ENCODE measurements around the gene PIGB.
"Not testable (repeated sequence)": the region's sequence is repeated elsewhere in the genome, so short reads cannot be mapped to it uniquely, and the experiment has no call there.

Gene PIGB

GRCh38 chr15:55302801-55303200 is 16.2 kb upstream of the PIGB start:
- not testable (repeated sequence) for DNase-seq (ENCODE audit: low spot score)

DNA sequence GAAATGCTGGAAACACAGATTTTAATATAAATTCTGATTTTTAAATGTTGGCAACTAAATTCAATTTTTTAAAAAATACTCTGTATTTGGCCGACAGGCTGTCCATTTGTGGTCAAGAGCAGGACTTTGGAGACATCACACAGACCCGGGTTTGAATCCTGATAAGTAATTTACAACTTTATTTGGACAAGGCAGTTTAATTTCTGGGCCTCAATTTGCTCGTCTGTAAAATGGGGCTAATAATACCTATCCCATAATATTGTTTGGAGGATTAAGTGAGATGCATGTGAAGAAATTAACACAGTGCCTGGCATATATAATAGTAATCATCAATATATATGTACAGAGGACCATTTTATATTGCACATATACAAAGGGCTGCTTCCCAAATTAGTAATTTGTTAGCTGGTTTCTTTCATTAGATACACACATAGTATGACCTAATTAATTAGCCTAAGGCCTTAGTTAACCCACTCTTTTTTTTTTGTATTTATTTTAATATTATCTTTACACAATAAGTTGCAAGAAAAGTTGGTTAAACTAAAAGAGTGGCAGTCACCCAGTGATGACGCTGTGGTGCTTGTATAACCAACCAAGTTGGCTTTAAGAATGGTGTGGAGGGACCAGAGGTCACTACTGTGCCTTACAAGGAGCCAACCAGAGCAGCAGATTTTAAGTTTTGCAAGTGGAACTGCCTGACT is 665 bp downstream of the PIGB start:
- peak; percentile 67 for DNase-seq (ENCODE audit: low spot score)

- DNase-seq (ENCODE audit: low spot score): no peak
Measured at GRCh38 chr15:55320238-55320550, 1.2 kb downstream of the PIGB start.

GRCh38 chr15:55320963-55321362 is 1.9 kb downstream of the PIGB start:
- DNase-seq (ENCODE audit: low spot score): no peak

GRCh38 chr15:55322467-55322866 is 3.4 kb downstream of the PIGB start:
- DNase-seq (ENCODE audit: low spot score): no peak

DNA sequence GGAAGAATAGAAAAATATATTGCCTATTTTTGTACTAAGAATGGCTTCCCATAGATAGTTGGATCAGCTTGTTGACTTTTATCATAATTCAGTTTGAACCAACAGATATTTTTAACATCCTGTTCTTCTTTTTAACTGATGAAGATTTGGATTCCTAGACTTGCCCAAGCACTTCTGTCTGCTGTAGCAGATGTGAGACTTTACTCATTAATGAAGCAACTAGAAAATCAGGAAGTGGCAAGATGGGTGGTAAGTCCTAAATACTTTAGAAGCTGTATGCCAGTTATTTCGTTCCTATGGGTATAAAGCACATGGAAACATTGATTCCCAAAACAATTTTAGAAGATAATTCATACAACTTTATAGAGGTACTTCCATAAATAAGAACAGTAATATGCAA is 8.4 kb downstream of the PIGB start:
- DNase-seq (ENCODE audit: low spot score): no peak

- no peak for DNase-seq (ENCODE audit: low spot score)
Measured at GRCh38 chr15:55334371-55334770, 15.3 kb downstream of the PIGB start.

DNA sequence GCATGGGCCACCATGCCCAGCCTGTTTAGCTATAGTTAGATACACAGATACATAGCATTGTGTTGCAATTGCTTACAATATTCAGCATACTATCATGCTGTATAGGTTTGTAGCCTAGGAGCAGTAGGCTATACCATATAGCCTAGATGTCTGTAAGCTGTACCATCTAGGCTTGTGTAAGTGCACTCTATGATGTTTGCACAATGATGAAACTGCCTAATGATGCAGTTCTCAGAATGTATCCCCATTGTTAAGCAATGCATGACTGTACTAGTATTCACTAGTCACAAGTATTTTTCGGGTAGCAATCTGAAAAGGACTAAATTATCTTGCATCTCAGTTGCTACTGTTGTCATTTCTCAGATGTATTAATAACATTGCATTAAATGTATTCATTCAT is 16.0 kb downstream of the PIGB start:
- no peak for DNase-seq (ENCODE audit: low spot score)

GRCh38 chr15:55337160-55337559 is 18.1 kb downstream of the PIGB start:
- DNase-seq (ENCODE audit: low spot score): no peak

DNA sequence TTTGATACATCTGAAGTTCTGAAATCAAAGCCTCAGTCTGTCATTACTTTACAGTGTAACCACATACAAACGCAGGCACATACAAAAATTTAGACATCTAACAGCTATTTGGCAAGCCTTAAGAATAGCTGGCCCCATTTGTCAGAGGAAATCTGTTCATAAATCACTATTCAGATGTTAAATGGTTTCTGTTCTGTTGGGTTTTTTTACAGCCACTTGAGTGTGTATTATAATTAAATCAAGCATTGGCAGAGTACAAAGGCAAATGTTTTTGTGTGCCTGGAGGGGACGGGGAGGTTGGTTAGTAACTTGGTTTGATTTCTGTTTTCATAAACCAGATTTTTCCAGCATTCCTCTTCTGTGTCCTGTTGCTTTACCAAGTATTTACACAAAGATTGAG is 24.1 kb downstream of the PIGB start:
- DNase-seq (ENCODE audit: low spot score): no peak

DNA sequence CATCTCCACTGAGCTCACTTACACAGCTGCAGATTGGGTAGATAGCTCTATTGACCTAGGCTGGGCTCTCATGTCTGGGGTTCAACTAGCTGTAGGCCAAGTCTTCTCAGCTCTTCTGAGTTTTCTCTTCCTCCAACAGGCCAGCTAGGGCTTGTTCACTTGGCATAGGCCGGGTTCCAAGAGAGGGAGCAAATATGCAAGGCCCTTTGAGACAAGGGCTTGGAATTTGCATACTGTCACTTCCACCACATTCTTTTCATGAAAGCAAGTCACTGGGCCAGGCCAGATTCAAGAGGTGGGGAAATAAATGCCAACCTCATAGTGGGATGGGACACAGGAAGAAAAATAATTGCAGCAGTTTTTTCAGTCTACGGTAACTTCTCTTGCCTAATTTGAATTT is 25.2 kb downstream of the PIGB start:
- no peak for DNase-seq (ENCODE audit: low spot score)

DNA sequence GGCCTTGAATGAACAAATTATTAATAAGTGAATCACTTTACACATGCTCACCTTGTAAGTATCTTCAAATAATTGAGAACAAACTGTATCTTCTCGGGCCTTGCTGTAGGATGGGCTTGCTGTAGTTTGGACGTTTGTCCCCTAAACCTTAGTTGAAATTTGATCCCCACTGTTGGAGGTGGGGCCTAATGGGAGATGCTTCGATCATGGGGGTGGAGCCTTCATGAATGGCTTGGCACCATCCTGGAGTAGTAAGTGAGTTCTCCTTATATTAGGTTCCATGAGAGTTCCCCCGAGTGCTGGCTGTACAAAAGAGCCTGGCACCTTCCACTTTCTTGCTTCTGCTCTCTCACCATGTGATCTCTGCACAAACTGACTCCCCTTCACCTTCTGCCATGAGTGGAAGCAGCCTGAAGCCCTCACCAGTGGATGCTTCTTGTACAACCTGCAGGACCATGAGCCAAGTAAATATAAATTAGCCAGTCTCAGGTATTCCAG is 29.3 kb downstream of the PIGB start:
- no peak for DNase-seq (ENCODE audit: low spot score)

DNA sequence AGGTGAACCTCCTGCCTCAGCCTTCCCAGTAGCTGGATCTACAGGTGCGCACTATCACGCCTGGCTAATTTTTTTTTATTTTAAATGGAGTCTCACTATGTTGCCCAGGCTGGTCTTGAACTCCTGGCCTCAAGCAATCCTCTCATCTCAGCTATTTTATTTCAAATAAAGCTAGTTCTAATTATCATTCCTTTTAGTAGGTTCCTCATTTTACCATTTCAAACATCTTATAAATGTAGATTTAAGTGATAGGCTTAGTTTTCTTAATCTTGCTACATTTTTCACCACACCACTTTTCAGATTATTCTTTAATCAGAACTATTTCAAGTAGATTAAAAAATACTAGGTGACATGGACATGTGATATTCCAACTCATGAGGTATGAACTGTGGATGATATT is 30.3 kb downstream of the PIGB start:
- DNase-seq (ENCODE audit: low spot score): no peak

DNA sequence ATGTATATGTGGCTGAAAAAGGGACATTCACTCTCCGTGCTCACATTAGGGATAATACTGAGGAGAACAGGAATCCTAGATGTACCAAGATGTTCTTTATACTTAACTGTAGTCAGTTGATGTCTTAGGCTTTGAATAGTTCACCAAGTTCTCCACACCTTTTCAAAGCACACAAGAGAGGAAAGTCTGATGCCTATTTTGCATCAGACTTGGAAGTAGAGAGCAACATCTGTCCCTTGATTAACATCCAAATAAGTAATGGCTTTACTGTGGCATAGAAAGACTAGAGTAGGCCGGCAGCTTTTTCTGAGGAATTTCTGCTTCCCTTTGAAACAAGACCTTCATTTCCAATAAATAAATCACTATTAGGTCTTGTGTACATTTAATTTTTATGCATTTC is 34.0 kb downstream of the PIGB start:
- DNase-seq (ENCODE audit: low spot score): no peak

DNA sequence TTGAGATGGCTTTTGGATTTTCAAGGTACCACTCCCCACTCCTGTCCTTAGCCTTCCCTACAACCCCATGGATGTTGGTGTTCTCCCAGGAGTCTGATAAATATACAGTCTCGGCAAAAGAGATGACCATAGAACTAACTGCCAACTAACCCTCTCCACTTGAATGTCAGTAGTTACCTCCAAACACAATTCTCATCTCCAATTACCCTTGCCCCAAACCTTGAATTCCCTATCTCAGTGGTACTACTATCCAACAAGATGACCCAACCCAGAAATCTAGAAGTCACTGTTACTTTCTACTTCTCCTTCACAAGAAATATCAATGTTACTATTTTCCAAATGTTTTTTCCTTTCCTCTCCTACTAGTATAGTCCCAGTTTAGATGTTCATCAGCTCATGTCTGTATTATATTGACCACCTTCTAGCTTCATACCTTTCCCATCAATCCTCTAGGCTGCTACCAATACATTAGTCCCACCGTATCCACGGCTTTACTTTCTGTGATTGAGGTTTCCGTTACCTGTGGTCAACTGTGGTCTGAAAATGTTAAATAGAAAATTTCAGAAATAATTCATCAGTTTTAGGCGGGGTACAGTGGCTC is 38.1 kb downstream of the PIGB start:
- DNase-seq (ENCODE audit: low spot score): no peak

DNA sequence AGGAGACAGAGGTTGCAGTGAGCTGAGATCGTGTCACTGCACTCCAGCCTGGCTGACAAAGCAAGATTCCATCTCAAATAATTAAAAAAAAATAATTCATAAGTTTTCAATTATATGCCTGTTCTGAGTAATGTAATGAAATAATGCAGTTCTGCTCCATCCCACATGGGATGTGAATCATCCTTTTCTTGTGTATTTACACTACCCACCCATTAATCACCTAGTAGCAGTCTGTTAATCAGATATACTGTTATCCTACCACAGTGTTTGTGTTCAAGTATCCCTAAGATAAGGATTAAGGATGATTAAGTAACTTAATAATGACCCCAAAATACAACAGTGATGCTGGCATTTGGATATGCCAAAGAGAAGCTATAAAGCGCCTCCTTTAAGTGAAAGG is 38.8 kb downstream of the PIGB start:
- no peak for DNase-seq (ENCODE audit: low spot score)

DNA sequence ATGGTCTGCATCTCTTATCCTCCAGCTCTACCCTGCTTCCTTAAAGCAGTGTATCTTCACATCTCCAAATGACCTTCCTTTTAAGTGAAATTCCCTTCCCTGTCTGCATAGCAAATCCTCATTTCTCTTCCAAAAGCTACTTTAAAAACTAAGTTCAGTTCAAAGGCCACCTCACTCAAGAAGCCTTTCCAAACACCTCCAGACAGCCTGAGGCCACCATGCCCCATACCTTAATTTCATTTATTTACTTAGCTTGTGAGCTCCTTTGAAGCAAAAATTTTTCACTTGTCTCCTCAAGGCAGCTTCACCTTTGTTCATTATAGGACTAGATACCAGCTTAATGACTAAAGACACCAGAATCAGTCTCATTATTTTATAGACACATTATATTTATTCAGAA is 39.4 kb downstream of the PIGB start:
- no peak for DNase-seq (ENCODE audit: low spot score)

DNA sequence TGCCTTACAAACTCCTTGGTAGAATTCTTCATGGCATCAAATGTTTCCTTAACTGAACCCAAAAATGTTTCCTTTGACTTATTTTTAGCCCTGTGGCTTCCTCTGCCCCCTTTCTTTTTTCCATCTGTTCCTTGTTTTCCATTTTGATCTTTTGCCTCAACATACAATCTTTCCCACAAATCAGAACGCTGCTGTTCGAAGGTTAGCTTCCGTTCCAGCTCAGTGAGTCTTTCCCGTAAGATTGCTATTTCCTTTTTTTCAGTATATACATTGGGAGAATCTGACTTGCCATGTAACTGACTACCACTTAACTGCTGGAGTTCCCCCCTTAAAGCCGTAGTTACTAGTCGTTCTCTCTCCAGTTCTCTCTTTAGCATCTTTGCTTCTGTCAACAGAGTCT is 41.2 kb downstream of the PIGB start:
- DNase-seq (ENCODE audit: low spot score): no peak

DNA sequence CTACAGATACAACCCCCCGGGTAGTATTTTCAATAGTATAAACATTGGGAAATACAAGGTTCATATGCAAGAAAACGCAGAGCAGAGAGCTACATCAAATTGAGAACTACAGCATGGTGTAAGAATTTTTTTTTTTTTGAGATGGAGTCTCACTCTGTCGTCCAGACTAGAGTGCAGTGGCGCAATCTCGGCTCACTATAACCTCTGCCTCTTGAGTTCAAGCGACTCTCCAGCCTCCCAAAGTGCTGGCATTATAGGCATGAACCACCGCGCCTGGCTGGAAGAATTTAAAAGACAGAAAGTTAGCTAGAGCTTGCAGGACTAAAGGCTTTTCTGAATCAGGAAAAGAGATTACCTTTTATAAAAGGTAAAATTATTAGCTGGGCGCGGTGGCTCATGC is 42.0 kb downstream of the PIGB start:
- DNase-seq (ENCODE audit: low spot score): no peak

DNA sequence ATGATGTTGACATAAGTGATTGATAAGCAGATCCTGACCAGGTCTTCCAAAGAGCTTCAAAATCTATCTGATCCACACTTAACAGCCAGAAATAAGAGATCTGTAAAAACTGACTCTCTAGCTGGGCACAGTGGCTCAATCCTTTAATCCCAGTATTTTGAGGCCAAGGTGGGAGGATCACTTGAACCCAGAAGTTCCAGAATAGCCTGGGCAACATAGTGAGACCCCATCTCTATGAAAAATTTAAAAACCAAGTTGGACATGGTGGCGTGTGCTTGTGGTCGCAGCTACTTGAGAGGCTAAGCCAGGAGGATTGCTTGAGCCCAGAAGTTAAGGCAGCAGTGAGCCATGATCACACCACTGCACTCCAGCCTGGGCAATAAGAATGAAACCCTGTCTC is 43.6 kb downstream of the PIGB start:
- DNase-seq (ENCODE audit: low spot score): no peak

DNA sequence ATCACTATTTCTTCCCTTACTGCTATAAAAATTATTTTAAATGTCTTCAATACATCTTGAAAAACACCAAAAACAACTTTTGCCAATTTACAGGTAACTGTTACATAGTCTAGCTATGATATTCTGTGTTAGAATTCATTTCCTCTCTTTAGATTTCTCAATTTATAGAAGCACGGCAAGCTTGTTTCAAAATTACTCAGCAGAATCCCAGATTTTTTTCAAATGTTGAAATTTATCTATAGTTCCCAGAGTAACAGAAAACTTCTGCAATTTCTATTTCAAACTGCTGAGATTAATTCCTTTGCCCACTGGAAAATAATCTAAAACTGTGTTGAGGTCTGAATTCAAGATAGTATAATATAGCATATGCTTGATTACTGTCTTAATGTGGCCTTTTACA is 48.0 kb downstream of the PIGB start:
- no peak for DNase-seq (ENCODE audit: low spot score)

DNA sequence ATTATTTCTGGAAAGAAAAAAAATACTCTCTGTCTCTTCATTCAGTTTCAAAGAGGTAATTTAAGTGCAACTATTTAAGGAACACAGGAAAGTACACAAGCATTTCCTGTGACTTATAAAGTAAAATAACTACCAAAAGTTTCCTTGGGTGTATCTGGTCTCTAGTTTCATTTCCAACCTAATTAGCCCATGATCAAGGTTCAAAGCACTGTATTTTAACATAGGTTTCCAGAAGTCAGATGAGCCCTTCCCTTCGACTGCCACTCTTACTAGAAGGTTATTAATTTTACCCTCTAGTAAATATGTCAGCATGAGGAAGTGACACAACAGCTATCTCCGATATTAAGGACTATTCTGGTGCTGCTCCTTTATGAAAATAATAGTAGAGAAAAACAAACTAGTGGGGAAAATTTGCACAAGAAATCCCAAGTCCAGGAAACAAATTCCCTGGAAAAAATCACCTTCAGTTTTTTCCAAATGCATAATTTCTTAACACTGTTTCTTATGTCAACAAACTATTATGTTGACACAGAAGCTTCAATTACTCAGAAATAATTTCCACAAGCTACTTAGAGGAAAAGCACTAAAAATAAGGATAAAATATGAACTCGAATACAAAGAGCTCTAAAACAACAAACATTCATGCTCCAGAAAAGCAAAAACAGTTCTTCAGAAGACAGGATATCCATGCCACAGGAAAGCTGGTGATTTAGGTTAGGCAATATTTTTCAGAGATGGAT is 53.8 kb downstream of the PIGB start:
- DNase-seq (ENCODE audit: low spot score): peak; percentile 14

DNA sequence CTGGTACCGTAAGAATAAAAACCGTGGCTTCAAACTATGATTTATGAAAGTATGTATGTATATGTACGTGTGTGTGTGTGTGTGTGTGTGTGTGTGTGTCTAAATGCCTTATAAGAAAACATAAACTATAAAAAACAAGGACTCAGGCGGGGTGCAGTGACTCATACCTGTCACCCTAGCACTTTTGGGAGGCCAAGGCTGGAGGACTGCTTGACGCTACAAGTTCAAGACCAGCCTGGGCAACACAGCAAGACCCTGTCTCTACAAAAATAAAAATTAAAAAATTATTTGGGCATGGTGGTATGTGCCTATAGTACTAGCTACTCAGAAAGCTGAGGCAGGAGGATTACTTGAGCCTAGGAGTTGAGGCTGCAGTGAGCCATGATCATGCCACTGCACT is 60.1 kb downstream of the PIGB start:
- no peak for DNase-seq (ENCODE audit: low spot score)

DNA sequence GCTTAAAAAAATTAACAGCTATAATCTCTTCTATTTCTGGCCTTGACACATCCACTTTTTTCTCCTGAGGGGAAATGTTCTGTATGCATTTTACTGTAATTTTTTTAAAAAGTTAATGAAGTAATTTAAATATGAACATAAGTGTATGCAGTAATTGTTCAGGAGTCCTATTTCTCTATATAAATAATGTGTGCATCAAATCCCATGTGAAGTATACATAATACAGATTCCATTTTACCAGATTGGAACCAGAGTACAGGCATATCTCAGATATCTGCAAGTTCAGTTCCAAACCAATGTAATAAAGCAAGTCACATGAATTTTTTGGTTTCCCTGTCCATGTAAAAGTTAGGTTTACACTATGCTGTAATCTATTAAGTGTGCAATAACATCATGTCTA is 62.6 kb downstream of the PIGB start:
- DNase-seq (ENCODE audit: low spot score): no peak
